SK-N-MC (cell line): ENCODE results near the gene JAZF1.
A peak's percentile ranks its signal among the peaks of the same experiment; 100 is the strongest.

Experiments used
- DNase-seq: peaks from one replicate; pipeline ENCODE4 v3.0.0-alpha.2; 2011; ENCODE audit warnings: low read depth, low spot score
- H3K27ac ChIP-seq: fragments of 200-600 bp; sonication (generic); 2 replicates; pipeline ENCODE4 v1.5.1; 2016; ENCODE audit warnings: mixed run types
- H3K36me3 ChIP-seq: fragments of 200-600 bp; sonication (generic); 2 replicates; pipeline ENCODE4 v1.6.1; 2017; ENCODE audit warnings: antibody characterized with exemption, low read length, mixed read lengths; ENCODE audit not compliant: insufficient read depth
- H3K4me3 ChIP-seq: fragments of 200-600 bp; sonication (generic); 2 replicates; pipeline ENCODE4 v1.5.1; 2016
- H3K9ac ChIP-seq: fragments of 200-600 bp; sonication (generic); 2 replicates; pipeline ENCODE4 v1.8.0; 2017; ENCODE audit warnings: mixed run types, mixed read lengths; ENCODE audit not compliant: insufficient read length
- H3K9me3 ChIP-seq: fragments of 200-600 bp; sonication (generic); 2 replicates; pipeline ENCODE4 v1.6.1; 2017; ENCODE audit warnings: low read depth, mild to moderate bottlenecking, antibody characterized with exemption, low read length, moderate library complexity, mixed read lengths
- EZH2 ChIP-seq: fragments of 200-600 bp; sonication (generic); IDR thresholded peaks from one replicate; pipeline ENCODE4 v1.6.1; 2017; ENCODE audit warnings: antibody characterized with exemption
- FOXP2 ChIP-seq: optimal IDR thresholded peaks from 2 replicates; pipeline ENCODE3; 2011; ENCODE audit warnings: mild to moderate bottlenecking, moderate library complexity; ENCODE audit not compliant: insufficient read depth; ENCODE audit errors: extremely low read length, control extremely low read depth
- POLR2AphosphoS5 ChIP-seq: IDR thresholded peaks from 2 replicates; pipeline ENCODE4 v1.6.1; 2012; ENCODE audit warnings: mild to moderate bottlenecking, low read depth, low read length, borderline replicate concordance

JAZF1 gene

DNA sequence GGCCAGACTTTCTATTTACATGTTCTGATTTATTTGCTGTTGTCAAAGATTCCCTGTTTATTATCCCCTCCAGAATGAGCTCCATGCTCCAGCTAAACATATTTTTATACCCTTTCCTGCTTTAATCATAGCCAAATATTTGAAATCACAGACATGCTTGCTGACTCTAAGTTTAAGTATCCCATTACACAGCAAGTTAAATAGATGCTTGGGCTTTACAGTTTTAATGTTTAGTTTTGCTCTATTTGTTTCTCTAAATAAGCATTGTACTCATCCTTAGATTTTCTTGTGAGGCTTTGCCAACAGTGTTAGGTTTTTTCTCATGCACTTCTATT is 243.9 kb downstream of the JAZF1 start:
- Histone ChIP-seq H3K27ac (no peak overlapping the region), H3K9me3 (no peaks in the 10 kb centered on the region), H3K4me3 (no peak overlapping the region), H3K9ac (no peak overlapping the region), H3K36me3 (no peaks in the 10 kb centered on the region)
- DNase-seq, result no peak
- TF ChIP-seq POLR2AphosphoS5 (no peak), FOXP2 (no peak), EZH2 (no peak)

GRCh38 chr7:27936047-27936767 is 244.4 kb downstream of the JAZF1 start:
- H3K27ac ChIP-seq, result no peak overlapping the region
- DNase-seq, result no peak
- TF ChIP-seq EZH2 (no peak), FOXP2 (no peak), POLR2AphosphoS5 (no peak)
- H3K4me3 ChIP-seq, result no peak overlapping the region
- no peaks in the 10 kb centered on the region for H3K36me3 ChIP-seq
- no peak overlapping the region for H3K9ac ChIP-seq
- no peaks in the 10 kb centered on the region for H3K9me3 ChIP-seq

DNA sequence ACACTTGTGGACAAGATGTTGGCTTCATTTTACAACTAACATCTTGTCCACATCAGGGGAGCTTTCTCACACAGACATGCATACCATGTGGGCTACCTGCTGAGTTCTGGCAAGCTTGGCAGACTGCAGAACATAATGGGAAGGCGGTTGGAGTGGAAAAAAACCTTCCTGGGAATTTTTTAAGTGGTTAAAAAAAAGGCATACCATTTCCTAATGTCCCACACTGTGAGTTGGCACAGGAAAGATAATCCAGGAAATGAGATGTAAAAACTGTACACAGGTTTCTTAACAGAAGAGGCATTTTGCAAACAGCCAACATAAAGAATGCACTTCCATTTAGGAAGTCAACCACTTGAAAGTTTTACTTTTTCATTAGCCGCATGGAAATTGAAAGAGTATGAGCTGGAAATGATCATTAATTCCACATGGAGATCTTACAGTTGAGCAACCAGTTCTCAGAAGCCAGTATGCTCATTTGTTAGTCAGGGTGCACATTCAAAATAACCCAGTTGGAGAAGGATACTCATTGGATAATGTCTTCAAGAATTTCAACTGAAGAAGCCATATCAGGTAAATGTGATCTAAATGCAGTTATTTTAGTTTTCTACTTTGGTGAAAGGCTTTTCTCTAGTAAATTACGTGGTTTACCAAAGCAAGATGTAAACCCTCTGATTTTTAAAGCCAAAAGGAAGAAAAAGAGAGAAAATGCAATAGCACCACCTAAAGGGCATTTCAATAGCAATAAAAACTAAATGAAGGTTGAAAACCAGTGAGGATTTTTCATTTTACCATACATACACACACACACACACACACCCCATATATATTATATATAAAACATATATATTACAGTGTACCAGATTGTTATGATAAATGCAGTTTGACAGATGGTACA is 246.7 kb downstream of the JAZF1 start:
- no peaks in the 10 kb centered on the region for H3K9me3 ChIP-seq
- TF ChIP-seq EZH2 (no peak), POLR2AphosphoS5 (peak; percentile 83; the same call in 1 of the 2 replicates)
- no peaks in the 10 kb centered on the region for H3K36me3 ChIP-seq
- no peak overlapping the region for H3K4me3 ChIP-seq
- no peak overlapping the region for H3K27ac ChIP-seq
- no peak overlapping the region for H3K9ac ChIP-seq
- DNase-seq, result peak; percentile 89

GRCh38 chr7:27930910-27931476 is 249.6 kb downstream of the JAZF1 start:
- Histone ChIP-seq H3K9me3 (no peaks in the 10 kb centered on the region), H3K36me3 (no peaks in the 10 kb centered on the region), H3K4me3 (no peak overlapping the region), H3K9ac (no peak overlapping the region), H3K27ac (no peak overlapping the region)
- DNase-seq, result no peak
- TF ChIP-seq FOXP2 (no peak), EZH2 (no peak), POLR2AphosphoS5 (no peak)

DNA sequence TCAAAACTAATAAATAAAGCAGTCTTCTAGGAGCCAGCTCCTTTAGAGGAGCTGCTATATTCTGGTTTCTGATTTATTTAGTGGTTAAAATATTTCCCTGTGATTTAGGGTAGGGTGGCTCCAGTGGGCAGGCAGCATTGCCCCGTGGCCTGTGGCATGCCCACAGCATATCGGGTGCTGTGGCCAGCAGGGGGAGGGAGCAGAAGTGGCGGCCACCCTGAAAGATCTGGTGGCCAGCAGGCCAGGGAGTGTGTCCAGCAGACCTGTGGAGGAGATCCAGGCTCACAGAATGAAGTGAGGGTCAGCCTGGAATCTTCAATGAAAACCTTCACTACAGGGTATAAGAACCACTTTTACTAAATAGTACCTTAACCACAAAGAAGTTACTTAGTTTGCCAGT is 251.5 kb downstream of the JAZF1 start:
- H3K9me3 ChIP-seq, result no peaks in the 10 kb centered on the region
- TF ChIP-seq POLR2AphosphoS5 (no peak), EZH2 (no peak), FOXP2 (no peak)

GRCh38 chr7:27928001-27928400 is 252.6 kb downstream of the JAZF1 start:
- DNase-seq, result no peak
- H3K9me3 ChIP-seq, result no peaks in the 10 kb centered on the region
- no peak overlapping the region for H3K4me3 ChIP-seq
- H3K9ac ChIP-seq, result no peak overlapping the region
- H3K27ac ChIP-seq, result no peak overlapping the region
- TF ChIP-seq POLR2AphosphoS5, result no peak
- TF ChIP-seq EZH2, result no peak
- no peak for TF ChIP-seq FOXP2
- H3K36me3 ChIP-seq, result no peaks in the 10 kb centered on the region

More for the DNA sequence above, 251.5 kb downstream of the JAZF1 start:
- Histone ChIP-seq H3K9ac (no peak overlapping the region), H3K4me3 (no peak overlapping the region), H3K36me3 (no peaks in the 10 kb centered on the region), H3K27ac (no peak overlapping the region)
- DNase-seq, result no peak

DNA sequence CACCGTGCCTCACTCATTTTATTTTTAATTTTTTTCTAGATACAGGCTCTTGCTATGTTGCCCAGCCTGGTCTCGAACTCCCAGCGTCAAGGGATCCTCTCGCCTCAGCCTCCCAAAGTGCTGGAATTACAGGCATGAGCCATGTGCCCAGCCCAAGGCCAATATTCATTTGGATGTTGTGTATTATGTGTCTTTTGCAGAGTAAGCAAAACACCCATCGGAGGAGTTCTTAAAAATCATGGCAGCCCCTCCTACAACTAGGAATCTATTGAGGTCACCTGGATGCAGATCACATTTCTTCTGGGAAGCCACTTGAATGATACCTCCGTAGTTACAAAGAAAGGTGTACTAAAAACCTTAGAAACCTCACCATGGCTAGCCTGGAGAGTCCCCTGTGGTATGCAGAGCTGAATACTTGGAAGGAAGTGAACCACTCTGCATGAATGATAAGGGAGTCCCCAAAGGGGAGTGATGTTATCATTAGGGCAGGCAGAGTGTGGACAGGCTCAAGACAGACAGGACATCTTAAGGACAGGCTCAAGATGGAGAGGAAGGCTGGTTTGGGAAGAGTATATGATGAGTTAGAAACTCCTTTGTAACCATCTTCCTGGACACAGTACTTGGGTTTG is 254.9 kb downstream of the JAZF1 start:
- no peak overlapping the region for H3K27ac ChIP-seq
- H3K36me3 ChIP-seq, result no peaks in the 10 kb centered on the region
- no peak overlapping the region for H3K4me3 ChIP-seq
- H3K9me3 ChIP-seq, result no peaks in the 10 kb centered on the region
- DNase-seq, result no peak
- no peak for TF ChIP-seq POLR2AphosphoS5
- TF ChIP-seq FOXP2, result no peak
- H3K9ac ChIP-seq, result no peak overlapping the region

- Histone ChIP-seq H3K36me3 (no peaks in the 10 kb centered on the region), H3K9ac (no peak overlapping the region), H3K4me3 (no peak overlapping the region), H3K27ac (no peak overlapping the region), H3K9me3 (no peaks in the 10 kb centered on the region)
- TF ChIP-seq POLR2AphosphoS5 (no peak), EZH2 (no peak), FOXP2 (no peak)
- no peak for DNase-seq
Measured at GRCh38 chr7:27923642-27923980, 257.0 kb downstream of the JAZF1 start.
